IPS-18c (cell line): ENCODE measurements around the gene TAS2R40.
A peak's percentile ranks its signal among the peaks of the same experiment; 100 is the strongest.
"Not testable (repeated sequence)": the region's sequence is repeated elsewhere in the genome, so short reads cannot be mapped to it uniquely, and the experiment has no call there.

Experiments used
- H3K4me3 ChIP-seq: 2 replicates; pipeline ENCODE4 v1.7.0; 2013; ENCODE audit warnings: low read depth, mild to moderate bottlenecking, low read length, moderate library complexity; ENCODE audit not compliant: insufficient read depth
- H3K9me3 ChIP-seq: one replicate; pipeline ENCODE4 v1.6.1; 2013; ENCODE audit warnings: mild to moderate bottlenecking, low read length, moderate library complexity; ENCODE audit not compliant: control insufficient read depth, insufficient read depth

The TAS2R40 gene

DNA sequence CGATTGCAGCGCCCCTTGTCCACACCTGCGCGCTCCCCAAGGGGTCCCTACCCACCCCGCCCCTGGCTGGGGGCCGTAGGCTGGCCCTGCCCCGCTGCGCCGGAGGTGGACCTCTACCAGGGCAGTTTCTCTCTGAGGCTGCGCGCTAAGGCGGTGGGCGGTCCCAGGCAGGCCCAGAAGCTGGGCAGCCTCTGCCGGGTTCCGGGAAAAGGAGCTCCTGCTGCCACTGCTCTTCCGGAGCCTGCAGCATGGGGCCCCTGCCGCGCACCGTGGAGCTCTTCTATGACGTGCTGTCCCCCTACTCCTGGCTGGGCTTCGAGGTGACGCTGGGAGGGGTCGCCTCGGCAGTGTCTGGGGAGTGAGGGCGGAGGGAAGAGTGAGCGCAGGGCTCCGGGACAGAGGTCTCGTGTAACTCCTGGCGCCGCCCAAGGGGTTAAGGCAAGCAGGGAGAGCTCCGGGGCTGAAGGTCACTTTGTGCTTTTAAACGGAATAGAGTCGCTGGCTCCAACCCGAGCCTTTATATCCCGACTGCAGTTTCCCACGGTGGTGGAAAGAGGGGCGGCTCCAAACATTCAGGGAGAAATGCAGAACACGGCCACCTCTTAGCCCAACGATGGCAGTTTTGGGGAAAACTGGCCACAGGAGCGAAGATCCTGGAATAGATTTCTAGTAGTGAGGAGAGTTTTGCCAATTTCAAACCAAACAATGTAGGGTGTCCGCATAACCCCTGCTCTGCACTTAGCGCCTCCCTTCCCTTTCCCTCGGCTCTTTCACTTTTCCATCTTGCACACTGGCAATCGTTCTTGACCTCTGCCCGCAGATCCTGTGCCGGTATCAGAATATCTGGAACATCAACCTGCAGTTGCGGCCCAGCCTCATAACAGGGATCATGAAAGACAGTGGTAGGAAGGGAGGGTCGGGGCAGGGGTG lies 41.7 kb downstream of the TAS2R40 start, which contains the start of gene GSTK1:
Gene GSTK1, plus strand, starts transcription at position 176 of the 930 bp plus-strand sequence. Its CDS starts 73 bp downstream, at position 249.
- Histone ChIP-seq H3K9me3 (no peaks in the 10 kb centered on the region), H3K4me3 (peak within 1 kb of the TSS; percentile 95)

DNA sequence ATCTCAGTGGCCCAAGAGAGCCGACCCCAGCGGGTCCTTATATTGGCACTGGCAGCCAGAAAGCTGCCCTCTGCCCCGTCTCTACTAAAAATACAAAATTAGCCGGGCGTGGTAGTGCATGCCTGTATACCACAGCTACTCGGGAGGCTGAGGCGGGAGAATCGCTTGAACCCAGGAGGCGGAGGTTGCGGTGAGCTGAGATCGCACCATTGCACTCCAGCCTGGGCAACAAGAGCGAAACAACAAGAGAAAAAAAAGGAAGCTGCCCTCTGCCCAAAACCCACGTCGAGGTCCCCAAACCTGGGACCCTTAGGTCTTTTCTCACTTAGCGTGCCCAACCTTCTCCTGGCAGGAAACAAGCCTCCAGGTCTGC lies 42.3 kb downstream of the TAS2R40 start:
- peak overlapping the region; percentile 95 for H3K4me3 ChIP-seq
- not testable (repeated sequence) for H3K9me3 ChIP-seq

DNA sequence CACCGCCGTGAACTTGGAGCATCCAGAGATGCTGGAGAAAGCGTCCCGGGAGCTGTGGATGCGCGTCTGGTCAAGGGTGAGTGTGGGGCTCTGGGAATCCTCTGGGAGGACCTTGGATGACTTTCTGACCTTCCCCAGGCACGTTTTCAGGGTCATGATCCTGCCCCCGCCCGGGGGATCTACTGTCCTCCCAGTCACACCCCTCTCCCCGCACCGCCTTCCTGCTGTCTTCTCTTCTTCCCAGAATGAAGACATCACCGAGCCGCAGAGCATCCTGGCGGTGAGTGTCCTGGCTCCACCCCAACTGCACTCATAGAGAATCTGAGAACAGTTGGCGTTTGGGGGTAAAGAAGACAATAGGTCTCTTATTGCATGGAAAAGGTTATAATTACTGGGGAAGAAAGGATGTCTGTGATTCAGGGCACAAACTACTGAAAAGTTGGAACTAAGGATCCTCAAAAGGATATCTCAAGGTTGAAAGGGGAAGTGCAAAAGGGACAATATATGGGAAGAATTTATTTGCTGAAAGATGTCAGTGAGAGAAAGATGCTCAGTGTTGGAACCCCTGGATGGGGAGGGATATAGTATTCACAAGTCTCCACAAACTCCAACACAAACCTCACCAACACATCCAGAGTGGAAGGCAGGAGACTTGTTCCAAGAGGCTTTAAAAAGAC lies 43.3 kb downstream of the TAS2R40 start:
- Histone ChIP-seq H3K9me3 (no peaks in the 10 kb centered on the region), H3K4me3 (no peak overlapping the region)

DNA sequence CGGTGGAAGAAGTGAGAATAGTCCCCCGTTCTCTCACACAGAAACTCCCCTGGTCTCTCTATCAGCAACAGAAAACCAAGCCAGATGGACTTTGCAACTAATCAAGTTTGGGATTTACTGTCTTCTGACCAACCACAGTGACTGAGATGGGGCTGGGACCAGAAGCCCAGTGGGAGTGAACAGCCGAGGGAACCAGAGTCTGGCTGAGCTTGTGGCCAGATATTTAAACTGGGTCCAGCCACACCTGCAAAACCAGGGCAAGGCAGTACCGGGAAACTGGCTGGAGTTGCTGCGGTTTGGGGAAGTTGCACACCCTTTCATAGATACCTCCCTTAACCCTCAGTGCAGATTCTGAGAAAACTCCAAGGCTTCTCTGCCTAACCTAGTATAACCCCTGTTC lies 47.4 kb downstream of the TAS2R40 start:
- H3K4me3 ChIP-seq: no peak overlapping the region
- H3K9me3 ChIP-seq: no peaks in the 10 kb centered on the region

DNA sequence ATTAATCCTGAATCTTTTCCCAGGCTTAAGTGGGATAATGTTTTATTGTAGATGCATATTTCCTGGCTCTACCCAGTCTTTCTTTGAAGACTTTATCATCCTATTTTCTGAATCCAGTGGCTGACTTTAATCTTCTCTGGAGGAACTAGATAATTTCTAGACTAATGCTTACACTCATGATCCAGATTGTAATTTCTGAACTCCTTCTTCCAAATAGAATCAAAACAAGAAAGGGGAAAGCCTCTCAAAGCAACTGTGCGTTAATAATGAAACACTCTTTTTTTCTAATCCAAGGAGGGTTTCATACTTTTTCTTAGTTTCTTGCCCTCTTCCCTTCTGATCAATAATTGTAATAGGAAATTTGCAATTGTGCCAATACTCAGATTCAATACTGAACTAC lies 49.4 kb downstream of the TAS2R40 start:
- no peaks in the 10 kb centered on the region for H3K9me3 ChIP-seq
- no peak overlapping the region for H3K4me3 ChIP-seq
